ENCODE measurements around the gene RBL1. TPM values are rescaled to one million over a fixed set of nuclear protein-coding genes. Genes with fewer than 3 reads are reported as not detected.

RBL1 gene
- total and polyA plus RNA-seq, 5 donors from 2014 or later: 11.3 to 32.6 (median 13.6) TPM

- H3K27ac Mint-ChIP-seq: peak overlapping the region; percentile 97 to 99 (median 99)
- H3K4me1 Mint-ChIP-seq: peaks cover 9 to 45% (median 21%) of the 10 kb centered on the region in 4 donors
- peaks cover 11% of the 10 kb centered on the region for H3K36me3 ChIP-seq (ENCODE audit: control insufficient read depth, insufficient read depth, low read length)
- peak overlapping the region; percentile 69 for H3K4me3 ChIP-seq (ENCODE audit: low read depth, low read length)
- H3K9me3 Mint-ChIP-seq: peaks cover 0 to 4% (median 0%) of the 10 kb centered on the region in 7 donors
- peak overlapping the region; percentile 97 to 100 (median 98) for H3K4me3 Mint-ChIP-seq
- DNase-seq: no peak
- H3K27me3 ChIP-seq (ENCODE audit: control insufficient read depth, insufficient read depth, low read length): no peaks in the 10 kb centered on the region
- no peak for ATAC-seq (ENCODE audit: low read depth in 2 of 2)
- H3K27me3 Mint-ChIP-seq: peaks cover 2% of the 10 kb centered on the region
- peaks cover 46% of the 10 kb centered on the region for H3K4me1 ChIP-seq (ENCODE audit: control insufficient read depth, insufficient read depth, low read length, poor library complexity, severe bottlenecking)
- peak overlapping the region; percentile 95 for H3K27ac ChIP-seq (ENCODE audit: insufficient read depth, low read length, poor library complexity, severe bottlenecking)
- no peaks in the 10 kb centered on the region for H3K9me3 ChIP-seq (ENCODE audit: control insufficient read depth in 2 of 2, low read length in 2 of 2)
- H3K36me3 Mint-ChIP-seq: peaks cover 18% of the 10 kb centered on the region
Observed at GRCh38 chr20:36951979-36952738, 143.6 kb downstream of the RBL1 start.

- Histone ChIP-seq H3K27me3 (ENCODE audit: control insufficient read depth, insufficient read depth, low read length) (no peaks in the 10 kb centered on the region), H3K27ac (ENCODE audit: insufficient read depth, low read length, poor library complexity, severe bottlenecking) (peak within 1 kb of the TSS; percentile 95), H3K9me3 (ENCODE audit: control insufficient read depth in 2 of 2, low read length in 2 of 2) (no peaks in the 10 kb centered on the region), H3K4me3 (ENCODE audit: low read depth, low read length) (peak within 1 kb of the TSS; percentile 97), H3K36me3 (ENCODE audit: control insufficient read depth, insufficient read depth, low read length) (peaks cover 15% of the 10 kb centered on the region), H3K4me1 (ENCODE audit: control insufficient read depth, insufficient read depth, low read length, poor library complexity, severe bottlenecking) (peaks cover 54% of the 10 kb centered on the region)
- peaks cover 0 to 4% (median 0%) of the 10 kb centered on the region in 7 donors for H3K9me3 Mint-ChIP-seq
- H3K4me1 Mint-ChIP-seq: peaks cover 17 to 53% (median 28%) of the 10 kb centered on the region in 4 donors
- peak; percentile 79 for ATAC-seq (ENCODE audit: low read depth in 2 of 2)
- H3K36me3 Mint-ChIP-seq: peaks cover 25% of the 10 kb centered on the region
- peaks cover 7% of the 10 kb centered on the region for H3K27me3 Mint-ChIP-seq
- peak within 1 kb of the TSS; percentile 97 to 99 (median 99) for H3K27ac Mint-ChIP-seq
- peak; percentile 83 to 94 (median 87) for DNase-seq
- H3K4me3 Mint-ChIP-seq: peak within 1 kb of the TSS; percentile 97 to 100 (median 98)
Observed at GRCh38 chr20:36951198-36951978, 144.4 kb downstream of the RBL1 start, which contains the start of gene SAMHD1. TSS of gene SAMHD1 (minus strand) at chr20:36951708. CDS start at chr20:36951643, 65 bp downstream.

GRCh38 chr20:36950414-36951197, 145.2 kb downstream of the RBL1 start:
- H3K27ac ChIP-seq (ENCODE audit: insufficient read depth, low read length, poor library complexity, severe bottlenecking): peak overlapping the region; percentile 95
- H3K9me3 ChIP-seq (ENCODE audit: control insufficient read depth in 2 of 2, low read length in 2 of 2): no peaks in the 10 kb centered on the region
- DNase-seq (peak; percentile 38 to 57 (median 49)), ATAC-seq (ENCODE audit: low read depth in 2 of 2) (no peak)
- peaks cover 20% of the 10 kb centered on the region for H3K36me3 ChIP-seq (ENCODE audit: control insufficient read depth, insufficient read depth, low read length)
- Mint-ChIP-seq H3K9me3 (peaks cover 0 to 4% (median 0%) of the 10 kb centered on the region in 7 donors), H3K36me3 (peaks cover 27% of the 10 kb centered on the region), H3K27ac (peak overlapping the region; percentile 97 to 99 (median 99)), H3K4me1 (peaks cover 17 to 57% (median 29%) of the 10 kb centered on the region in 4 donors), H3K27me3 (peaks cover 7% of the 10 kb centered on the region), H3K4me3 (peak overlapping the region; percentile 97 to 100 (median 98))
- H3K4me3 ChIP-seq (ENCODE audit: low read depth, low read length): peak overlapping the region; percentile 97
- H3K27me3 ChIP-seq (ENCODE audit: control insufficient read depth, insufficient read depth, low read length): no peaks in the 10 kb centered on the region
- H3K4me1 ChIP-seq (ENCODE audit: control insufficient read depth, insufficient read depth, low read length, poor library complexity, severe bottlenecking): peaks cover 59% of the 10 kb centered on the region

Other genes starting within 250 kb of the RBL1 start
- not detected for gene TLDC2, start 219.9 kb downstream of the RBL1 start, total RNA-seq
- under 1 TPM; 0.32 to 0.57 (median 0.41) TPM for gene TLDC2, start 219.9 kb downstream of the RBL1 start, polyA plus RNA-seq
- gene SAMHD1, start 144.3 kb downstream of the RBL1 start, total RNA-seq: 723 TPM
- 100 to 1,000 TPM; 327 to 481 (median 401) TPM for gene SAMHD1, start 144.3 kb downstream of the RBL1 start, polyA plus RNA-seq
- 101 TPM for gene RPN2, start 83.3 kb upstream of the RBL1 start, total RNA-seq
- gene RPN2, start 83.3 kb upstream of the RBL1 start, polyA plus RNA-seq: 100 to 1,000 TPM; 227 to 259 (median 243) TPM
- 0.81 TPM for gene MROH8, start 83.6 kb upstream of the RBL1 start, total RNA-seq
- 1 to 10 TPM in 1 of 4 donors, under 1 TPM in 2, not detected in 1; 0.73 to 1.4 (median 0.88) TPM for gene MROH8, start 83.6 kb upstream of the RBL1 start, polyA plus RNA-seq
- gene GHRH, start 165.8 kb upstream of the RBL1 start, total RNA-seq: not detected
- not detected for gene GHRH, start 165.8 kb upstream of the RBL1 start, polyA plus RNA-seq
- gene MANBAL, start 193.7 kb upstream of the RBL1 start, total RNA-seq: 6.1 TPM
- gene MANBAL, start 193.7 kb upstream of the RBL1 start, polyA plus RNA-seq: 10 to 100 TPM; 20.0 to 32.4 (median 28.2) TPM